HG02571 (cell line): Measurements from ENCODE around the gene ALDH1L2.

Source experiments
- ATAC-seq: cut with Tn5 transposase; IDR thresholded peaks from one replicate; pipeline ENCODE4 v1.9.1; 2021; ENCODE audit warnings: mild to moderate bottlenecking, moderate library complexity; ENCODE audit not compliant: unreplicated experiment

ALDH1L2 gene

DNA sequence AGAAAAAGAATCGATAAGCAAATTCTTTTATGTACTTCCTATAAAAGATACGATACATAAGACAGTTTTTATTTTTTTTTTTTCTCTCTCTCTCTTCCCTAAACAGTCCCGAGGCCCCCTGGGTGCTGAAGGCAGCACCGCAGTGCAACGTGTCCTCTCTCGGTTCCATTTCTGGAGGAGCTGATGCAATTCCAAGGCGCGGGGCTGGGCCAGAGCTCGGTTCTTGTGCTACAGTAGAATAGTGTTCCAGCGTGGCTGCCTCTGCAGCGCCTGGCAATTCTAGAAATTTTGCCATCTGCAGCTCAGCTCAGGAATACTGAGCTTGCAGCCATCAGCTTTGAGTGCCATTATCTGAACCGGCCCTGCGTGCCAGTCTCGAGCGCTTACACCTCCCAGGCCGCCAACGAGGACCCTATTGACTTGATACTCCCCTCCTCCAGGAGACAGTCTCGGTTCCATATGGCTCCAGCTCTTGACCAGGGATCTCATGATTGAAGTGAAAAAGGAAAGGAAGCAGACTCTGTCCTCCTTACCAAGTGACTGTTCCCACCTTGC is 630 bp downstream of the ALDH1L2 start:
- peak; percentile 23 for ATAC-seq

DNA sequence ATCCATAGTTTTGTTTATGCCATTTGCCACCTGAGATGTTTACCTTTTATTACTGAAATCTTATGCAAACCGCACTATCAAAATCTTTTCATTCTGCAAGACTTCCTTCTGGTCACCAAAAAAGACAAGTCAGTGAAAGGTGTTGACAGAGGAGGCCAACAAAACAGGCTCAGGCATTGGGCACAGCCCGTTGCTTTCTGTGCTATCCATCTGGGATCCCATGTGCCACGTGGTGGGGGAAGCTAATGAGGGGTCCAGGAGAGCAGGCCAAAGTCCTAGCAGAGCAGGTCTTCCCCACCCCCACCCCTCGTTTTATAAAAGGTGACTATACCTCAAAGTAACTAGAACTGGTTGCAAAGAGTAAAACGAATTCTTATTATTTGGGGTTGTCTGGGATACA is 1.2 kb downstream of the ALDH1L2 start:
- no peak for ATAC-seq

DNA sequence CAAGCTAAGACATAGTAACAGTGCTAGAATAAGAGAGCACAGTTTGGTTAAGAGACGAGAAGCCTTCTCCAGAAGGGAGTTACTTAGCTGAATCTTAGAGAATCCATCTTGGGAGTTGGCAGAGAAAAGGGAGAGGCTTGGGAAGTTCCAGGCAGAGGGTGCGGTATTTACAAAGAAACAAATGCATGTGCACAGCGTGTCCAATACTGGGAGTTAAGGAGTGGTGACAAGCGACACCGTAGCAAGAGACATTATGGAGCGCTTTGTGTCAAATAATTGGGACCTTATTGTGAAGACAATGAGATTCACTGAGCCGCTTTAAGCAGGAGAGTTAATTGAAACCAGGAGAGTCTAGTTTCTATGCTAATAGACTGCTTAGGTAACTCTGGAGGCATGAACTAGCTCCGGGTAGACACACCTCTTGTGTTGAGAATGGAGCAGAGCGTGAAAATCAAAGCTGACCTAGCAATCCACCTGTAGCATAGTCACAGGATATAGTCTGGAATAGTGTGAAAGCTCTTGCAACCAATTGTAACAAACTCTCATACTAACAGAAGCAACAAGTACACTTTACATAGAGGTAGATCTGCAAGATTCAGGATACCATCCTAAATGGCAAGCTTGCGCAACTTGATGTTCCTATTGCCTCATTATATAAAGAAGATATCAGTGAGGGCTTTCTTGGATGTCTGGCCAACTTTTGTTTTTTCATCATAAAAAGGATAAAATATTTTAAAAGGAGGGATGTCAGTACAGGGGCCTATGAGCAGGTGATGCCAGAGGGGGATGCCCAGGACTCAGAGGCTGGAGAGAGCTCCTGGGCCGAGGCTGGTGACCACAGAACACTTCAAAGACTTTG is 5.3 kb downstream of the ALDH1L2 start:
- no peak for ATAC-seq

DNA sequence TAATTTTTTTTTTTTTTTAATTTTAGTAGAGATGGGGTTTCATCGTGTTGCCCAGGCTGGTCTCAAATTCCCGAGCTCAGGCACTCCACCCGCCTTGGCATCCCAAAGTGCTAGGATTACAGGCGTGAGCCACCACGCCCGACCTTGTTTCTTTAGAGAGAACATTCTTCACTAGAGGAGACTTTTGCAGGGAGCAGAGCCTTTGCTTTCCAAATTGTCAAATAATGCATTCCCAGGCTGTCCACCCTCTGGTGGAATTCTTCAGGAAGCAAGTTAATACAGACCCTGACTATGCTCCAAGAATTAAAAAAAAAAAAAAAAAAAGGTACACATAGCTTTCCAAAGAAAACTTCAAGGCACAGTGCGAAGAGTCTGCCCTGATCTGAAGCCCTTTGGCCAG is 6.8 kb downstream of the ALDH1L2 start:
- no peak for ATAC-seq

DNA sequence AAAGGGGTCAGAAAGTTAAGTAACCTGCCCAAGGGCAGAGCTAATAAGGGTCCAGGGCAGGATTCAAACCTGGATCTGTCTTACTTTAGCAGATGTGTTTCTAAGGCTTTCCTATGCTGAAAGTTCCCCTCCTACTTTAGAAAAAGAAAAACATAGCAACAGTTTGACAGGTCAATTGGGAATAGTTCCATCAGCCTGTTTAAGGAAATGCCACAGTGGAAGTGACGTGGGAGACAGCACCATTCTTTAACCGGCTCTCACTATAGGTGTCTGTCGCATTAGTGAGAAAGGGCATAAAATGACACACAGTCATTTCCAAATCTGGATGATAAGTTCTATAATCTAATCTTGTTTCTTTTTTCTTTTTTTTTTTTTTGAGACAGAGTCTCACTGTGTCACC is 7.3 kb downstream of the ALDH1L2 start:
- no peak for ATAC-seq

DNA sequence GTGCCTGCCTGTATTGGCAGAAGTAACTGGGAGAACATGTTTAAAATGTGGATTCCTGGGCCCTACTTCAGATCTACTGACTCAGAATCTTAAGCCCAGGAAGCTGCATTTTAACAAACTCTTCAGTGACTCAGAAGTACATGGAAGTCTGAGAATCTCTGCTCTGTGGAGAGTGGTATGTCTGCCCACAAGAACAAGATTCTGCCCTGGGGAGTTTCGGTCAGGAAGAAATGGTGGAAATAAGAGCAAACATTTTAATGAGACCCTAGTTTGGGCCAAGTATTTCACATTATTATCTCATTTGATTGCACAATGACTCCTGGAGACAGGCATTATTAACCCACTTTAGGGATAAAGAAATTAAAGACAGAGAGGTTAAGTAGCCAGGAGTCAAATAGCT is 8.2 kb downstream of the ALDH1L2 start:
- no peak for ATAC-seq

DNA sequence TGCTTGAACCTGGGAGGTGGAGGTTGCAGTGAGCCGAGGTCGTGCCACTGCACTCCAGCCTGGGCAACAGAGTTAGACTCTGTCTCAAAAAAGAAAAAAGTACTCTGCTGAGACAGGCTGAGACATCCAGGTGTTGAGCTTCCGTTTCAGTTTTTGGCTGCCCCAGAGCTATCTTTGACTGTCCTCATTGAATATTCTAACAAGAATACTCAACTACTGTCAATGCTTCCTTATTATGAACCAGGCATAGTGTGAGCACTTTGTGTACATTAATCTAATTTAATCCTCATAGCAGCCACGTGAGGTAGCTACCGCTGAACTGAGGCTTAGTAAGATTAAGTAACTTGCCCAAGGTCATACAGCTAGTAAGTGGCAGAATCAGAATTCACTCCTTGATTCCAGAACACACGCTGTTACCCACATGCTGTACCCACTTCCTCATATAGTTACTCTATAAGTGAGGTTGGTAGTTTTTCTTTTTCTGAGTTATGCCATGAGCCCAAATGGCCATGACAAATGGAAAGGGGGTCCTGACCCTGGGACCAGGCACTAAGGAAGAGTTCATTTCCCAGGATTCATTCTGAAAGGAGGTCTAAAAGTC is 11.3 kb downstream of the ALDH1L2 start:
- no peak for ATAC-seq

DNA sequence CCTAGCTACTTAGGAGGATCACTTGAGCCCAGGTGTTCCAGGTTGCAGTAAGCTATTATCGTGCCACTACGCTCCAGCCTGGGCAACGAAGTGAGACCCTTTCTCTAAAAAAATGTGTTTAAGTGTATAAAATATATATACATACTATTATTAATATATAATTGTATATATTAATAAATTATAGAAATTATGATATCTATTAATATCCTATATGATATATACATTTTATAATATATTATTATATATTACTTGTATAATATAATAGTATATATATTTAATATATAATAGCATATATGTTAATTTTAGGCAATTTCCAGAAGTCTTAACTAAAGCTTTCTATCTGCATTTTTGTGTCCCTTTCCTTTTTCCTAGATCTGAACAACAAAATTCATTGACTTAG is 12.3 kb downstream of the ALDH1L2 start:
- no peak for ATAC-seq

DNA sequence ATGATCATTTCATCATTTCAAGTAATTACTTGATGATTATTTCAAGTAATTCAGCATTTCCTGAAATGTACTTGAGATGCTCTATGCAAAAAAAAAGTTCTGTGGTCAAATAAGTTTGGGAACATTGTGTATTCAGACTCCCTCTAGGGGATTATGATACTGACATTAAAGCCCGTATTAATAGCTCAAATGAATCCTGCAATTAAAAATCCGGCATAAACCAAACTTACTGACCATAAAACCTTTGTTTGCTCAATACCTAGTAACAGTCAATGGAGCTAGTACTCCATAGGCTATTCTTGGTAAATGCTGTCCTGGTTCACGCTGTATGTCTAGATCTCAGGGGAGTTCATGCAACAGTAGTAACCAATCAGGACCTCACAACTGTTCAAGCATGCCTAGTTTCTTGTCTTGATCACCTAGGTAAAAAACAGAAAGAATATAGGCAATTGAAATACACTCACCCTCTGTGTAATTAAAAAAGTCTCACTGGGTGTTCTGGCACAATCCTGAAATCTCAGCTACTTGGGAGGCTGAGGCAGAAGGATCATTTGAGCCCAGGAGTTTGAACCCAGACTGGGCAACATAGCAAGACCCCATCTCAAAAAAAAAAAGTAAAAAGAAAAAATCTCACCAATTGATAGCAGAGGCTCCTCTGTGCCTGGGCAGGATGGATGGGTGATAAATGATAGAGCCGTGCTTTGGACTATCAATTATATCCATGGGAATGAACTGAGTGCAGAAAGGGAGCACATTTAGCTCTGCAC is 14.1 kb downstream of the ALDH1L2 start:
- ATAC-seq: no peak

DNA sequence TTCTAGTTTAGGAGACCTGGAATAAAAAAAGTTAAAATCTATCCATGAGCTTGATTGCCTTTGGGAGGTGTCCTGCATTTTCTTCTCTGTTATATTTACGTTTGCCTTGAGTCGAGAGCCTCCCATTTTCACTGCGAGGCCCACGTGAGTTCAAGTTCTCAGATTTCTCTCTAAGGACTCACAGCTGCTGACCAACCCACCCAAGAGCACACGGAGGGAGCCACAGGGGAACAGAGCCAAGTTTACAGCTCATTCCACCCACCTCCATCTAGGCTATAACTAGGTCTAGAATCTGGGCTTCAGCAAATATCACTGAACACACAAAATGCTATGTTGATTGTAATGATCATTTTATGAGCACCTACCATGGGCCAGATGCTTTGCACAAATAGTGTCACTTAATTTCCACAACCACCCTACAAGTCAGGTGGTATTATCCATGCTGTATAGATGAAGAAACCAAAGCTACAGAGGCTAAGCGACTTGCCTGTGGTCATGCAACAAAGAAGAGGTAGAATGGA is 16.7 kb downstream of the ALDH1L2 start:
- ATAC-seq: no peak

DNA sequence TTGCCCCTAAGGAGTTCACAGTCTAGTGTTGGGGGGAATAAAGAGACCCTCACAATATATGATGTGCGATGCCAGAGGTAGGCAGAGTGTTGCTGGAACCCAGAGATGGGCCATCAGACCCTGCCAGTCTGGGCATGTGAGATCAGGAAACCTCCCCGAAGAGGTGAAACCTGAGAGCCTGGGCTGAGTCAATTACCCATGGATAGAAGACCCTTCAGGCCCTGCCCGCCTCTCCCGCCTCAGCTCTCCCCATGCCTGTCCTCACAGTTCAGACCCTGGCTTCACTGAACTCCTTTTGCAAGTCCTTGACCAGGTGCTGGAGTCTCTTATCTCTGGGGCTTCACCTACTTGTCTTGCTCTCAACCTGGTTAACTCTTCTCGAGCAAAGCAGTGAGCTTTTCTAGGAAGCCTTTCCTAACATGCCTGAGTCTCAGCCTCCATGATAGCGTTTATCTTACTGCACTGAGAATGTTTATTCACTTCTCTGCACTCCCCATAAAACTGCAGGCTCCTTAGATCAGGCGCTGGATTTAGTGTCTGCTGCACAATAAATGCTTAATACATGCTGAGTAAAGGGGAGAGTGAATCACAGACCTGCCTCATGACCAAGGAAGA is 19.6 kb downstream of the ALDH1L2 start:
- ATAC-seq: no peak

DNA sequence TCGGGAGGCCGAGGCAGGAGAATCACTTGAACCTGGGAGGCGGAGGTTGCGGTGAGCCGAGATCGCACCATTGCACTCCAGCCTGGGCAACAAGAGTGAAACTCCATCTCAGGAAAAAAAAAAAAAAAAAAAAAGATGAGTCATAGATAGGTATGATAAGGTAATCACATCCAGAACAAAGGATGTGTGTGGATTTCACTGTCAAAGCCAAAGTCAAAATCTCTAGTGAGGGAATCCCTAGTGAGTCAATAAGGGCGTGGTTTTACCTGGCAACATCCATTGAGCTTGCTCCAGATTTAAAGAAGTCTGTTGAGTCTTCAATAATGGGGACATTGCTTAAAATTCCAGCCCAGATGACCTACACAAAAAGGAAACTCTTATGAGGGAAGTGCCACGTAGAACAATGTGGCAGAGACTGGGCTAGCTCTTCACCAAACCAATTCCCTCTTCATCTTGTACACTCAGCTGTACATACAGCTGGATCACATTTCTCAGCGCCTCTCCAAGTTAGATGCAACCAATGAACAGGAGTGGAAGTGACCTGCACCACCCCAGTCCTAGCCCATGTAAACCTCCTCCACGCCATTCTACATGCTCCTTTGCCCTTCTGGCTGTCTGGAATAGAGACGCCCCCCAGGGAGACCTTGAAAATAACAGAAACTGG is 23.4 kb downstream of the ALDH1L2 start:
- no peak for ATAC-seq

DNA sequence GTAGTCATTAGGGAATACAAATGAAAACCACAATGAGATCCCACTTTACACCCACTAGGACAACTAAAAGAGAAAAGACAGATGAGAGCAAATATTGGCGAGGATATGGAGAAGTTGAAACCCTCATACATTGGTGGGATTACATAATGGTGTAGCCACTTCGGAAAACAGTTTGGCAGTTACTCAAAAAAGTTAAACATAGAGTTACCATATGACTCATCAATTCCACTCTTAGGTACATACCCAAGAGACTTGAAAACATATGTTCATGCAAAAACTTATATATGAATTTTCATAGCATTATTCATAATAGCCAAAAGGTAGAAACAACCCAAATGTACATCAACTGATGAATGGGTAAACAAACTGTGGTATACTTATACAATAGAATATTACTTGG is 27.1 kb downstream of the ALDH1L2 start:
- no peak for ATAC-seq

DNA sequence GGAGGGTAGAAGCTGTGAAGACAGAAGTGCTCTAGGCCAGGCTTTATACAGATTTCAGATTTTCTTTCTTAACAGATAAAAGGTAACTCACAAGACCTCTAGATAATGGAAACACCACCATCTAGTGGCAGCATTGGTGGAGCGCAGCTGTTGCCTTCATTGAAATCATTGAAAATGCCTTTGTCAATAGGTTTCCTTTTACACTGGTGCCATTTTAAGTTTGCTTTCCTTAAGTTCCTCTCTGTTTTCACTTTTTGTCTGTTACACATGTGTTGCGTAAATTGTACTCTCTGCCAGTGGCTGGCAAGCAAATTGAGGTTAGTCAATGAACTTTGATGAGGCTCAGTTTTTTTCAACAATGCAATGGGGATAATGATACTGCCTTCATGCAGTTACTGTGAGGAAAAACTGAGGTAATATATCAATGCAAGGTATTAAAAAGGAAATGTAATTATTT is 31.1 kb downstream of the ALDH1L2 start:
- no peak for ATAC-seq

DNA sequence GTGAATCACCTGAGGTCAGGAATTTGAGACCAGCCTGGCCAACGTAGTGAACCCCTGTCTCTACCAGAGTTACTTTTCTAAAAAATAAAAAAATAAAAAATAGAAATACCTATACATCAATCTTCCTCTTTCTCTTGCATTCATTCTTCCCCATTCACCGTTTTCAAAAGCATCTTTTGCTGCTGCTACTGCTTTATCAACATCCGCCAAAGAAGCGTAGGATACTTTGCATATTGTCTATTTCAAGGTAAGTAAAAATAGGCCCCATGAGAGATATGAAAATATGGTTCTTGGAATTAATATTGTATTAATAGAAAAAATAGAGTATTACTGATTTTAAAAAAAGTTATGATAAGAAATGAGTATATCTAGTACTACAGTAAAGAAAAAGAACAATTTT is 32.3 kb downstream of the ALDH1L2 start:
- no peak for ATAC-seq

DNA sequence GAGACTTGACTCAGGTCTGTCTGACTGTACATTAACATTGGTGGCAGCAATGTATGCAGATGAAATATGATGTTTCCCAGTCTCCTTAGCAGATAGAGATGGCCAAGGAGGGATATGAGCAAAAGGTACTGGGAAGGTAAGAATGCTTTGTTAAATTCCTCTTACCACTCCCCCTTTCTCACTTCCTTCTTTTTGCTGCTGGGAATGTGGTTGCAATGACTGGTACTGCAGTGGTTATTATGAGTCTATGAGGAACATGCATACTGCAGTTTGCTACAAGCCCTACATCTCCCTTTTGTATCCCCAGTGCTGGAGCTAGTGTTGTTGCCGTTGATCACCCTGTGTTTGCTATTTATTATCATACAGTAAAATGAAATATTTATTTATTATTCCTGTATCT is 35.9 kb downstream of the ALDH1L2 start:
- no peak for ATAC-seq

DNA sequence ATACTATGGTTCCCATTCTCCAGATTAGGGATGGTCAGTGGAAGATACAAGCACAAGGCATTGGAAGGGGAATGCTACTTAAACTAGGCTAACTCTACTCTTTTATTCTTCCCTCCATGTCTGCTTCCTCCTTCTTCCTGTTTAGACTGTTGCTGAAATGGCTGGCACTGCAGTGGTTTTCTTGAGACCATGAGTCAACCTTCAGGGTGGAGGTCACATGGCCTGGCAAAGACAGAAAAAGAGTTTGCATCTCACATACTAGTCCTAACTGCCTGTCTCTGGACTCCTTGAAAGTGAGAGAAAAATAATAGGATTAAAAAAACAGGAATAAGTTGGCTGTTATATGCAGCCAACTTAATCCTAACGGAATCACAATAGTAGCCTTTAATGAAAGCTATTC is 37.0 kb downstream of the ALDH1L2 start:
- no peak for ATAC-seq

DNA sequence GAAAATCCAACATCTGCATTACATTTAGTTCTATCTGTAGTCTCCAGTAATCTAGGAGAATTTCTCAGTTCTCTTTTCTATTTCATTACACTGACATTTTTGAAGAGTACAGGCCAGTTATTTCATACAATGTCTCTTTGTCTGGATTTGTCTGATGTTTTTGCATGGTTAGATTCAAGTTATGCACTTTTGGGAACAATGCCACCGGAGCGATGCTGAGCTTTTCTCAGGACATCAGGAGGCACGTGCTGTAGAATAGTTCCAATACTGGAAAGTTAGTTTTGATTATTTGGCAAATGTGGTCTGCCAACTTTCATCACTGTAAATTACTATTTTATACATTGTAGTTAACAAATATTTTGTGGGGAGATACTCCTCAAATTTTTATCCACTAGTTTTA is 43.1 kb downstream of the ALDH1L2 start:
- no peak for ATAC-seq

DNA sequence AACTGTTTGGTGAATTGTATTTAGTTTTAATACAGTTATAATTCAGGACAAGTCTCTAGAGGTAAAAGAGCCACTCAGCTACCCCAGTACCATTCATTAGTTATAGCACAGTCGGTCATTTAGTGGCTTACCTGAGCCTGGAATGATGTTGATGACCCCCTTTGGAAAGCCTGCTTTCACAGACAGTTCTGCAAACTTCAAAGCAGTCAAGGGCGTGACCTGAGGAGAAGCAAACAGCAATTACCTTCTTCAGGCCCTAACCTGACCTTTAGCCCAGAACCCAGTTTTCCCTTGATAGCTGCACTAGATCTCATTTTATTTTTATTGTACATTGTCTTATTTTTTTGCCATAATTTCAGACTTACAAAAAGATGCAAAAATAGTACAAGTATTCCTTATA is 43.8 kb downstream of the ALDH1L2 start:
- ATAC-seq: no peak

DNA sequence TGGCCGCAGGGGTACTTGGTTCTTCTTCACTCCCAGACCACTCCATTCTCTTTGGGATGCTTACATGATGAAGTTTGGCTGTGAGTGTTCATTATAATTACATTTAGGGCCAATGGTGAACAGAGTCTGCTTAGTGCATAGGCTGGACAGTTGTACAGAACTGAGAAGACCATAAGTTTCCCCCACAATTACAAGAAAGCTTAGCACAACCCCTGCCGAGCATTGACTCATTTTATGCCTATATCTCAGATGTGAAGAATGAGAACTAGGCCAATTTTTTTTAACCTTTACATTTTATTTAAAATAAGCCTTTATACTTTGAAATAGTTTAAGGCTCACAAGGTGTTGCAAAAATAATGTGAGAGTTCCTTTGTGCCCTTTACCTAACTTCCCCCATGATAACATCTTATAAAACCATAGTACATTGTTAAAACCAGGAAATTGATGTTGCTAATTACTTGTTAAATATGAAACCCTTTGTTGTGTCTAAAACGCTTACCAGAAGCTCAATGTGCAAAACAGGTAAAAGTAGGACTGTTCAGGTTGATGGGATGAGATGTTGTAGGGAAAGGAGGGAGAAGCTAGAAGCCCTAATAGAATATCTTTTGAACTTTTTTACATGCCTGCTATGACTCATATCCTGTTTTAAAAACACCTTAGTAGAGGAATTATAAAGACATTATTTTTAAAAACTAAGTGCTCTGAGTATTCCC is 47.2 kb downstream of the ALDH1L2 start:
- no peak for ATAC-seq
